ENCODE data around the gene OTOG.

OTOG gene

DNA sequence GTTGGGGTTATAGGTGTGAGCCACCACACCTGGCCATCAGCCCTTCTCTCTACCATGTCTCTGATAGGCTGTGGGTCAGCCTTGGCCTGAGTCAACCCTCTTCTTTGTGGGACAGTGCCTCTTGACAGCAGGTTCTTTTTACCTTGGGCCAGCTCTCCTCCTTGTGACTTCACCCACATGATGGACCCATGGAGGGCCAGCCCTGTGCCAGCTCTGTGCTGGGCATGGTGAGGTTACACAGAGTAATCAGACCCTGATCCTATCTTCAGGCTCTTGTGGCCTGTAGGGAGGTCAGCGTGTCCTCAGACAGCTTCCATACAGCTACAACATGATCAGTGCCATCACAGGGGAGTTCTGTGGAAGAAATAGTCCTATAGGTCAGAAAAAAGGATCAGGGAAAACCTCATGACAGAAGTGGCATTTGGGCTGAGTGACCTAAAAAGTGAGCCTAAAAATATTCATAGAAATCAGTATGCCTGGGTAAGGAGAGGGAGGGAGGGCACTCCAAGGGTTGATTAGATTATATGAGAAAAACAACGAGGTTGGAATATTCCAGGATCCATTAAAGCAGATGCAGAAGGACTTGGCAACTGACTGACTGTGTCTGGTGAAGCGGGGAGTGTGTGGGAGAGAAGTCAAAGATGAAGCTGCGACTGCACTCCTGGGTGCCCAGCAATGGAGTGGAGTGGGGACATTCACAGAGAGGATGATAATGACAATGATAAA is 17.1 kb downstream of the OTOG start:
- DNase-seq, result no peak

- DNase-seq, result peak in 1 of 2 donors; percentile 5
Measured at GRCh38 chr11:17564687-17565042, 17.6 kb downstream of the OTOG start.

- DNase-seq, result no peak
Measured at GRCh38 chr11:17568944-17569343, 21.9 kb downstream of the OTOG start.

DNA sequence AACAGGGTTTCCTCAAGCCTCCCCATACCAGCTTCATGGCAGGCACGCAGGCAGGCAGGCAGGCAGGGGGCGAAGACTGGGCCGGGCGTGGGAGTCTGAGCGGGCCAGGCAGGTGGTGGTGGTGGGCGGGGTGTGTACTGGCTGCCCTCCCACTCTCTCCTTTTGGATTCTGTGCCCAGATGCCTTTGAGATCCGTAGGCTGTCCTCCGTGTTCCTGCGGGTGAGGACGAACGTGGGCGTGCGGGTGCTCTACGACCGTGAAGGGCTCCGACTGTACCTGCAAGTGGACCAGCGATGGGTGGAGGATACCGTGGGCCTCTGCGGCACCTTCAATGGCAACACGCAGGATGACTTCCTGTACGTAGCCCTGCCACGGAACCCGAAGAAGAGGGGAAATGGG is 23.0 kb downstream of the OTOG start:
- no peak for DNase-seq

DNA sequence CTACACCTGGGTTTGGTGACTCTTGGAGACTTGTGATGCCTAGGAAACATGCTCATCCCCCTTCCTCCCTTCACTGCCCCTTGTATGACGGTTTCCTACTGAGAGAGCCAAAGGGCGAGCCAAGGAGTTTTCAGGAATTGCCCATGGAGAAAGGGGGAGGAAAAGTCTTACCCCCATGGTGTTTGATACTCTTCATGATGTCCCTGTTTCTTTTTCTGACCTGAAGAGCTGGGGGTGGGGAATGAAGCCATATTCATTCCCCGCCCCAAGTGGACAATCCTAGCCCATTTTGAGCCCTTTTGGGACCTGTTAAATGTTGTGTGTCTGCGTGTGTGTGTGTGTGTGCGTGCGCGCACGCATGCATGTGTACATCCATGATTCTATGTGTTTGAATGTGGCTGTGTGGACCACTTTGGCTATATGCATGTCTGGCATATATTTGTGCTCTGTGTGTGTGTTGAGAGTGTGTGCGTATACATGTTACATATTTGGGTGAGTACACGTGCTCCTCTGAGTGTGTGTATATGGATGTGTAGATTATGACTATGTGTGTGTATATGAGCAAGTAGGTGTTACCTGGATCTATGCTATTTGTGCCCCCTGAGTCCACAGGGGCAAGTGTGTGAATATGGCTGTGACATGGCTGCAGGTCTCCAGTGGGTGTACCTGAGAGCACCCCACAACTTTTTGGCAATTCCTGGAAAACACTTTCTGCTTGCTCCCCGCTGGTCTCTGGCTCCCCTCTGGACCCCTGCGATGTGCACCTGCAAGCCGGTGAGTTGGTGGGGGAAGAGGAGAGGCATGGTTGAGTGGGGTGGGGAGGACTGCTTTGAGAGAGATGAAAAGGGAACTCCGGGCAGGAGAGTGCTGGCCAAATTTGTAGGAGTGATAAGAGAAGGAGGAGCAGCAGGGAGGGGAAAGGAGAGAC is 24.6 kb downstream of the OTOG start:
- DNase-seq, result no peak

DNA sequence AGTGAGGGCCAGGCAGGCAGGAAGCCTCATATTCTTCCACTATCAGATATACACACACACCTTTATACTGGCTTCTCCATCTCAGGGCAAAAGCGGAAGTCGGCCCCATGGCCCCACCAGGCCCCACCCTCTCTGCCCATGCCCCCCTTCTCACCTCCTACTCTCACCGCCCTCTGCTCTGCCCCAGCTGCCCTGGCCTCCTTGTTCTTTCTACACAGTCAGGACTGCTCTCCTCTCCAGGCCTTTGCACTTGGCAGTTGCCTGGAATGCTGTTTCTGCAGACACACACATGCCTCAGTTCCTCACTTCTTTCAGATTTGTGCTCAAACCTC is 25.3 kb downstream of the OTOG start:
- DNase-seq, result no peak

DNA sequence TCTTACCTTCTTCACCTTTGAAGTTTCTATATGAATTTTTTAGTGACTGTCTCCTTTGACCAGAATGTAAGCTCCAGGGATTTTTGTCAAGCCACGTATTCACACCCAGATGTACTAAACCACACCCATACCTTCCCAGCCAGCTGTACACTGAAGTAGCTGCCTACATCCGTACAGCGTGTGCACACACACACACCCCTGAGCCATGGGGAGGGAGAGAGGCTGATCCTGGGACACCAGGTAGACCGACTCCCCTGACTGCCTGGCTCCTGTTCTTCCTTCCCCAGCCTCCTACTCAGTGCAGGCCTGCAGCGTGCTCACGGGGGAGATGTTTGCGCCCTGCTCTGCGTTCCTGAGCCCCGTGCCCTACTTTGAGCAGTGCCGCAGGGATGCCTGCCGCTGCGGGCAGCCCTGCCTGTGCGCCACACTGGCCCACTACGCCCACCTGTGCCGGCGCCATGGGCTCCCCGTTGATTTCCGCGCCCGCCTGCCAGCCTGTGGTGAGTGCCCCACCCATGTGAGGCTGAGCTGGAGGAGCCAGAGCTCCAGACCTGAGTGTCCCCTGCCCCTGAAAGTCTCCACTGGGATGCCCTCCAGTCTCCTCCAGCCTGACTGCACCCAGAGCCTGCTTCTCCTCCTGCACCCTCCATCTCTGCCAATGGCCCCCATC is 25.9 kb downstream of the OTOG start:
- DNase-seq, result no peak

- no peak for DNase-seq
Measured at GRCh38 chr11:17573526-17573925, 26.5 kb downstream of the OTOG start.

- DNase-seq, result no peak
Measured at GRCh38 chr11:17574141-17575091, 27.4 kb downstream of the OTOG start.

GRCh38 chr11:17575431-17576425 is 28.7 kb downstream of the OTOG start:
- no peak for DNase-seq

- no peak for DNase-seq
Measured at GRCh38 chr11:17578296-17578695, 31.2 kb downstream of the OTOG start.

DNA sequence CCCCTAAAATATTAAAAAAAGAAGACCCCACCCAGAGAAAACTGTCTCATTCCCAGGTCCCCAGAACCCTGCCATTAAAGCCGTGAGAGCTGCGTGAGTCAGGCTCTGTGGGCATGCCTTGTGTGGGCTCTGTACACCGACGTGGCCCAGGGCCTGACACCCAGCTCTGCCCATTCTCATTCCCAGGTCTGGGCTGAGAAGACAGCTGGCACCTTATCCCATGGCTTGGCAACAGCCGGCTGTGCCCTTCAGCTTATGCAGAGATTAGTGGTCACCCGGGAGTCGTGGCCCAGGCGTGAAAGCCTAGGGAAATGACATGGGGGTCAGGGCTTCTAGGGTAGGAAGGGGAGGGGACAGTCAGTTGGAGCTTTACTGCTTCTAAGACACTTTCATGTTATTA is 31.9 kb downstream of the OTOG start:
- no peak for DNase-seq

DNA sequence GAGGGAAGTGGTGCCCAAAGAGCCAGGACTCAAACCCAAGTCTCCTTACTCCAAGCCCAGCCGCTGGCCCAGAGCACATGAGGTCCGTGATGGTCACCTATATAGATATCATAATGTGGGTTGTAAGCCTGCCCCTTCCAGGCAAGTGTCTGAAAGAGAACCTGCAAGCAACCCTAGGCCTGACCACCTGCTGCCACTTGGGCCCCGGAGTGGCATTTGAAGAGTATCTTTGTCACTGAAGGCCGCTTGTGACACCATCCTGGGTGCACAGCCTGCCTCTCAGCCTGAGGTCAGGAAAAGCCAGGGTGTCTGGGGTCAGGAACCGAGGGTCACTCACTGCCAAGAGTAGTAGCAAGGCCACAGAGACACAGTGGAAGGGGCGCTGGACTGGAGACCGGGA is 32.4 kb downstream of the OTOG start:
- DNase-seq, result no peak

- no peak for DNase-seq
Measured at GRCh38 chr11:17580271-17580670, 33.2 kb downstream of the OTOG start.

DNA sequence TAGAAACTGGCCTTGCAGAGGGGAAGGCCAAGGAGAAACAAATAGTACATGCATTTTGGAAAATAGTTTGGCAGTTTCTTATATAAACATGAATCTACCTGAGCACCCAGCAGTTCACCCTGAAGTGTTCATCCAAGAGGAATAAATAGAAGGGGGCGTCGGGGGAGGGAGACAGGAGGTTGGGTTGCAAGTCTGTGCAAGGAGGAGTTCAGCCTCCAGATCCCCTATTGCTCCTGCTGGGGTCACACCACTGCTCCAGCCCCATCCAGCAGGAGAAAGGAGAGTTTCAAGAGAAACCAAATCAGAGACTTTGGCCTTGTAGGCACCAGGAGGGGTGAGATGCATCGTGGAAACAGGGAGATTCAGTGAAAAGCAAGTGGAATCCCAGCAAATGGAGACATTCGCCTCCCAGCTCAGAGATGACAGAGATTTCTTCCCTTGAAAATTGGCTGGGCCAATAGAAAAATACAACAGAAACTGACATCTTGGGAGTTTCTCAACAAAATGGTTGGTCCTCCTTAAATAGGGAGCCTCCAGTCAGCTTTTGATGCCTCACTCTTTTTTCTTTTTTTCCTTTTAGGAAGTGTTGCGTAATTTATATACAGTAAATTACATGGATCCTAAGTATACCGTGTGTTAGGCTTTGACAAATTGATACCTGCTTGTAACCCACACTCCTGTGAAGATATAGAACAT is 34.1 kb downstream of the OTOG start:
- no peak for DNase-seq

DNA sequence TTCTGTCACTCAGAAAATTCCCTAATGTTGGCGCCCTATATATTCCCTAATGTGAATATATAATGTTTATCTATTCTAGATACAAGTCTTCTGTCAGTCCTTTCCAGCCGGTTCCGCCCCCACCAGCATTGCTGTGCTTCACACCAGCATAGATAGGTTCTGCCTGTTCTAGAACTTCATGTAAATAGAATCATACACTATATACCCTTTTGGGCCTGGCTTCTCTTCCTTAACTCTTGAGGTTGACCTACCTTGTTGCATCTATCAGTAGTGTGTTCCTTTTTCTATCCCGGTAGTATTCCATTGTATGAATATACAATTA is 34.6 kb downstream of the OTOG start:
- DNase-seq, result no peak

GRCh38 chr11:17585911-17586695 is 39.0 kb downstream of the OTOG start:
- DNase-seq, result no peak

GRCh38 chr11:17588166-17588565 is 41.1 kb downstream of the OTOG start:
- DNase-seq, result no peak

GRCh38 chr11:17588721-17589120 is 41.7 kb downstream of the OTOG start:
- DNase-seq, result no peak

- DNase-seq, result no peak
Measured at GRCh38 chr11:17590463-17590862, 43.4 kb downstream of the OTOG start.

Measured in inflammatory macrophage treated with lipopolysaccharide for 1 hour (primary cell).